Choroid plexus epithelial cell (primary cell): Measurements from ENCODE around the gene NOP9.
"Not testable (repeated sequence)": the region's sequence is repeated elsewhere in the genome, so short reads cannot be mapped to it uniquely, and the experiment has no call there.

Source experiments
- DNase-seq: peaks from one replicate; pipeline ENCODE4 v3.0.0-alpha.2; 2010; ENCODE audit warnings: low read depth
- H3K4me3 ChIP-seq: 2 replicates; pipeline ENCODE4 v1.5.1; 2011; ENCODE audit warnings: low read depth, mild to moderate bottlenecking, control low read depth, low read length, moderate library complexity
- CTCF ChIP-seq: conservative IDR thresholded peaks from 2 replicates; pipeline ENCODE4 v1.5.1; 2011; ENCODE audit warnings: low read depth, mild to moderate bottlenecking, control low read depth, inconsistent platforms, low read length, moderate library complexity

The NOP9 gene

GRCh38 chr14:24353559-24354481 lies 54.2 kb downstream of the NOP9 start:
- peak; percentile 71 for DNase-seq
- H3K4me3 ChIP-seq: no peak overlapping the region
- no peak for TF ChIP-seq CTCF

- DNase-seq, H3K4me3 ChIP-seq: not testable (repeated sequence)
Observed at GRCh38 chr14:24354482-24354825, 54.8 kb downstream of the NOP9 start.

GRCh38 chr14:24355009-24355408 lies 55.4 kb downstream of the NOP9 start:
- no peak overlapping the region for H3K4me3 ChIP-seq
- DNase-seq: no peak
- TF ChIP-seq CTCF: no peak

- DNase-seq: no peak
- TF ChIP-seq CTCF: no peak
- no peak overlapping the region for H3K4me3 ChIP-seq
Observed at GRCh38 chr14:24356208-24356607, 56.6 kb downstream of the NOP9 start.
